ENCODE data around the gene CYREN. TPM values are rescaled to one million over a fixed set of nuclear protein-coding genes. Genes with fewer than 3 reads are reported as not detected.

CYREN gene
- total and polyA plus RNA-seq, 9 of the 15 experiments (the other 6 are each of a cell fraction or from before 2014, with no cell fraction given): 13.9 to 108 (median 88.8) TPM

DNA sequence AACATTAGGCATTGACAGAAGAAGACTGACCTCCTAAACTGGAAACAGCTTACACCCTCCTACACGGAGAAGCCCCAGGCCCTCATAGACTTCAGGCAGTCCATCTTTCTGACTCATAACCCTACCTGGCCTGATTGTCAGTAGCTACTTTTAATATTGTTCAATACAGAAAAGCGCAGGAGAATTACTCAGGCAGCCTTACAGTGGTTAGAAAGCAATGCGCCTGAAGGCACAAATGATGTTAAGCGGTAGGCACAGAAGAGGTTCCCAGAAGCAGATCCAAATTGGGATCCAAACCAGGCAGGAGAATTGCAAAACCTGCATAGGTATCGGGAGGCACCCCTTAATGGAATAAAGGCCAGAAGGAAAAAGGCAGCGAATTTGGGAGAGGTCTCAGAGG is 5.4 kb upstream of the CYREN start:
- H3K79me2 ChIP-seq (ENCODE audit: control insufficient read depth, insufficient read depth, low read length): no peaks in the 10 kb centered on the region
- FAIRE-seq (no peak), ATAC-seq (no peak), DNase-seq (ENCODE audit: extremely low read depth in 1 of 4, low spot score in 3 of 4) (no peak)
- 36% methylated on average over 6 of the region's 6 CpGs for WGBS (ENCODE audit: insufficient coverage, low coverage, missing lambda C conversion rate)
- H3K9me1 ChIP-seq (ENCODE audit: control insufficient read depth, insufficient read depth, low read length): no peaks in the 10 kb centered on the region
- no peaks in the 10 kb centered on the region for H3K27me3 ChIP-seq (ENCODE audit: control insufficient read depth in 2 of 2, insufficient read depth in 2 of 2, low read length in 2 of 2)
- H3K9ac ChIP-seq (ENCODE audit: insufficient read depth in 1 of 2, low read depth in 2 of 2, low read length in 2 of 2): no peak overlapping the region
- peaks cover 6% of the 10 kb centered on the region for H3K9me3 ChIP-seq (replicated peaks; ENCODE audit: control insufficient read depth, insufficient read depth, low read depth, low read length)
- no peak overlapping the region for H3K4me3 ChIP-seq
- BruUV-seq (replicated peaks): no TSS peak
- ChIA-PET CTCF (ENCODE audit: low intra/inter-chr PET ratio) (no interaction called here), POLR2A (interaction anchor here (0.6 to 1.6 kb wide), 4 partner anchors 9 to 660 kb away, joined by 3 to 4 read pairs (median 3); no protein-coding TSS in a partner anchor)
- no peak overlapping the region for H3K27ac ChIP-seq (ENCODE audit: extremely low read depth, low read depth, low read length)
- intact Hi-C loops (cut with micrococcal nuclease): loop anchor here (10.0 kb wide), 1 partner anchor 301 kb away; no protein-coding TSS in a partner anchor
- no peak overlapping the region for H3K4me2 ChIP-seq (ENCODE audit: insufficient read depth, low read length)
- H3K36me3 ChIP-seq (ENCODE audit: control insufficient read depth, insufficient read depth, low read length): no peaks in the 10 kb centered on the region
- in situ Hi-C loops (cut with MboI): no loop called here
- no peak overlapping the region for H2AFZ ChIP-seq (ENCODE audit: low read depth, low read length)
- no peak for TF ChIP-seq NR1H2 (CRISPR knock-in tag; IDR thresholded peaks at IDR 0.05)
- no peak for TF ChIP-seq LEF1 (IDR thresholded peaks at IDR 0.05)
- TF ChIP-seq RBFOX2 (IDR thresholded peaks at IDR 0.05; ENCODE audit: low read depth, low read length): no peak
- TF ChIP-seq NONO (IDR thresholded peaks at IDR 0.05; ENCODE audit: low read depth in 2 of 2, low read length in 1 of 2): no peak
- TF ChIP-seq MCM3 (IDR thresholded peaks at IDR 0.05): no peak
- TF ChIP-seq TOE1 (IDR thresholded peaks at IDR 0.05; ENCODE audit: borderline replicate concordance): no peak
- TF ChIP-seq TOE1 (CRISPR knock-in tag; IDR thresholded peaks at IDR 0.05; ENCODE audit: borderline replicate concordance, low read depth): no peak
- TF ChIP-seq NFE2 (IDR thresholded peaks at IDR 0.05; ENCODE audit: low read depth): no peak
- TF ChIP-seq, protein P1, sequence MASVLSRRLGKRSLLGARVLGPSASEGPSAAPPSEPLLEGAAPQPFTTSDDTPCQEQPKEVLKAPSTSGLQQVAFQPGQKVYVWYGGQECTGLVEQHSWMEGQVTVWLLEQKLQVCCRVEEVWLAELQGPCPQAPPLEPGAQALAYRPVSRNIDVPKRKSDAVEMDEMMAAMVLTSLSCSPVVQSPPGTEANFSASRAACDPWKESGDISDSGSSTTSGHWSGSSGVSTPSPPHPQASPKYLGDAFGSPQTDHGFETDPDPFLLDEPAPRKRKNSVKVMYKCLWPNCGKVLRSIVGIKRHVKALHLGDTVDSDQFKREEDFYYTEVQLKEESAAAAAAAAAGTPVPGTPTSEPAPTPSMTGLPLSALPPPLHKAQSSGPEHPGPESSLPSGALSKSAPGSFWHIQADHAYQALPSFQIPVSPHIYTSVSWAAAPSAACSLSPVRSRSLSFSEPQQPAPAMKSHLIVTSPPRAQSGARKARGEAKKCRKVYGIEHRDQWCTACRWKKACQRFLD (CRISPR knock-in tag; IDR thresholded peaks at IDR 0.05): no peak
- no peak for TF ChIP-seq CEBPG (CRISPR knock-in tag; IDR thresholded peaks at IDR 0.05)
- TF ChIP-seq CEBPG (tag; conservative IDR thresholded peaks at IDR 0.05 in 1 of 2, IDR thresholded peaks at IDR 0.05 in 1 of 2): no peak
- no peak for TF ChIP-seq POLR2A (conservative IDR thresholded peaks at IDR 0.05)
- TF ChIP-seq PRPF4 (IDR thresholded peaks at IDR 0.05; ENCODE audit: insufficient read depth, low read depth, low read length, poor library complexity, severe bottlenecking): no peak
- no peak for TF ChIP-seq L3MBTL2 (IDR thresholded peaks at IDR 0.05)
- TF ChIP-seq SMARCE1 (IDR thresholded peaks at IDR 0.05): no peak
- no peak for TF ChIP-seq ZNF717 (CRISPR knock-in tag; IDR thresholded peaks at IDR 0.05)
- TF ChIP-seq ZEB2 (IDR thresholded peaks at IDR 0.05): no peak
- peaks cover 0 to under 1% of the 10 kb centered on the region in 2 experiments; a peak in 3 of 5 replicates for H3K4me1 ChIP-seq (replicated peaks in 1 of 2; ENCODE audit: control insufficient read depth in 2 of 2, insufficient read depth in 2 of 2, low read length in 2 of 2)
- no peaks in the 10 kb centered on the region for H4K20me1 ChIP-seq (replicated peaks; ENCODE audit: control insufficient read depth, insufficient read depth, low read length)
